ENCODE measurements around the gene DNAJC18.

The DNAJC18 gene

DNA sequence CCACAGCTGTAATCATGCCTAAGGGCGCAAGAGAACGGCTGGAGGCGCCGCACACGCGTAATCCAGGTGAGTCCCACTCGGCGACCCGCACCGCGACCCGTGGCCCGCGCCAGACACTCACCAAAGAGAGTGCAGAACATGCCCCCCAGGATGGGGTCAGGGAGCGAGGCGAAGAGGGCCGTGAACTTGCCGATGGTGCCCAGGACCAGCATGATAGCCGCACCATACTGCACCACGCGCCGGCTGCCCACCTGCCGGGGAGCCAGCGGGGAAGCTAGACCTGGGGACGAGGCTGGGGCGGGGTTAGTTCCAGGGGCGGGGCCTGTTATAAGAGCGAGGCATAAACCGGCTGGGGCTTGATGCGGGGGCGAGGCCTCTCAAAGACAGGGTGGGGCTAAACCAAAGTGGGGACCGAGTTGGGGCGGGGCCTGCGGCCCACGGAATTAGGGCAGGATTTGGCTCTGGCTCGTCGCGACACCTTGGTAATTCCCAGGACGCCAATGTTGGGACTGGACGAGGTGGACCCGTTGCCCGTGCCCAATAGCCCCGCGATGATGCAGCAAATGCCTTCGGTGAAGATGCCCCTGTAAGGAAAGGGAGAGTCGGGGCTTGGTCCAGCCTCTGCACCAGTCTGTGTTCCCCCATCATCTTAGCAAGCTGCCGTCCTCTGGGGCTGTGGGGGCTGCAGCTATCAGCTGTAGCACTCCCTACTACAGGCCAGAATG lies 61.1 kb downstream of the DNAJC18 start:
- in situ Hi-C loops (cut with HindIII; ENCODE audit: low sequenced_read_pairs) = no loop called here

DNA sequence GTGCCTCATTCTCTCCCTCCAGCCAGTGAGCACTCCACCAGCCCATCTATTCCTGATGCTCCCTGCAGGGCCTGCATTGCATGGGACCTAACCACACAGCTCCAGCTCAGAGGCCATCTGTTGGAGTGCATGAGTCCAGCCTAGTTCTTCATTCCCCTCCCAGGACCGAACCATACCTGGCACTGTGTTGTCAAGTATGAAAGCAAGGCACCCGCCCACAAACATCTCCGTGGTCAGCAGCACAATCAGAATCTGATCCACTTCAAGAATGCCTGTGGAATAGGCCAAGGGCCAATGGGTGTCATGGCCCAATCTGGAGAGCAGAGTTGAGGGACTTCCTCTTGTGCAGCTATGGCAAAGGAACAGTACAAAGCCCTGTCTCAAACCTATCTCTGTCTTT lies 62.1 kb downstream of the DNAJC18 start:
- in situ Hi-C loops (cut with HindIII; ENCODE audit: low sequenced_read_pairs) = no loop called here

DNA sequence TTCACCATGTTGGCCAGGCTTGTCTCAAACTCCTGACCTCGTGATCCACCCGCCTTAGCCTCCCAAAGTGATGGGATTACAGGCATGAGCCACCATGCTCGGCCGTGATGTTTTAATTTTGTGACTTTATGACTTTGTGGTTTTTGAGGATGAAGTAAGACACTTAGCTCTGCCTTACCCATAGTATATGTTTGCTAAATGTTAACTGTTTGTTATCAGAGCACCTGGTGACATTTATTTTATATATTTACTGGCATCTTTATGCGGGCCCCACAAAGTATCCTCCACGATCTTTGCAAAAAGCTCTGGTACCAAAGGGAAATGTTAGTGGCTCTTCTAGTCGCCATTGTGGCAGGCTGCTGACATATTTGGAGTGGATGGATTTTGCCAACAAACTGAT lies 63.0 kb downstream of the DNAJC18 start:
- in situ Hi-C loops (cut with HindIII; ENCODE audit: low sequenced_read_pairs) = no loop called here

GRCh38 chr5:139374909-139375308 lies 64.4 kb downstream of the DNAJC18 start:
- in situ Hi-C loops (cut with HindIII; ENCODE audit: low sequenced_read_pairs) = no loop called here

DNA sequence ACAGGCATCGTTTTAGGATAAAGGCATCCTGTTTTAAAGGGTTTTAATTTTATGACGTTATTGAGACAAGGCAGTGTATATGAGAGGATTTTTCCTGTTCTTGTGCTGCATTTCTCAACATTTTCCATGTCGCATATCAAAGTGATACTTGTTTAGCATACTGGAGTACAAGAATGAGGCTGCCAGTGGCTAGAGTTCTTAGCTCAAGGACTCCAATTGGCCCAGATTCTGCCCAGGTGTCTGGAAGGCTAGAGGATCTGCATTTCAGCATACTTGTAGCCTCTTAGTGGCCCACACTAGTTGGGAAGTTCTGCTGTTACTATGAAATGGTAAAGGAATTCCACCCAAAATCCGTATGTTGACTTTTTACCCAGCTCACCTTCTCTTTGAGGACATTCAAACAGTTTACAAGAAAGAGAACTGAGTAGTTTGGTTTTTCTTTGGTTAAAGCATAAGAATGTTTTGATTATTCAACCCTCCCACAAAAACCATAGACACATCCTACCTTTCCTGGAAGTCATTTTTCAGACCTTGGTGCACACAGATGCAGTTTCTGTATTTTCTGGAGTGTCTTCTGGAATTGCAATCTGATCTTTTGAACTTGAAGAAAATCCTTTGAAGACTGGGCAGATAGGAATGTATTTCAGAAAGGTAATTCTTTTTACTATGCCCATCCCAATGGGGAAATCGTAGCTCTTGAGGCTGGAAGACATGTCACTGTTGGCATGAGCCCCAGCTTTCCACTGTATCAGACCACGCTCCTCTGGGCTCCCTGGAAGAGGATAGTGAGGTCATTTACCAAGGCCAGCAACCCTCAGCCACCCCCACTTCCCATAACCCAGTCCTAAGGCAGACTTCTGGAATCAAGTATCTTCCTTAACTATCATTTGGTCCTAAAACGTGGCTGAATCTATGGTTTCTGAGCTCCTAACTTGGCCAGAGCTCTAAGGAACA lies 67.6 kb downstream of the DNAJC18 start:
- in situ Hi-C loops (cut with HindIII; ENCODE audit: low sequenced_read_pairs) = no loop called here

GRCh38 chr5:139369181-139369580 lies 70.1 kb downstream of the DNAJC18 start:
- in situ Hi-C loops (cut with HindIII; ENCODE audit: low sequenced_read_pairs) = no loop called here

DNA sequence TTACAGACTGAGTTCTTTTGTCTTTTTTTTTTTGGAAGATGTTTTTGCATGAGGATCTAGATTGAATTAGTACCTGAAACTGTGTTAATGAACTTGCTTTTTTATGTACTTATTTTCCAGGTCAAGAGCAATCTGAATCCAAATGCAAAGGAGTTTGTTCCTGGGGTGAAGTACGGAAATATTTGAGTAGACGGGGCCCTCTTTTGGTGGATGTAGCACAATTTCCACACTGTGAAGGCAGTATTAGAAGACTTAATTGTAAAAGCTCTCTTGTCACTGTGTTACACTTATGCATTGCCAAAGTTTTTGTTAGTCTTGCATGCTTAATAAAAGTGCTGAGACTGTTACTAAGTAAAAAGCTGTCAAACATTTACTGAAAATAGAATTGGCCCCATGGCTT lies 70.7 kb downstream of the DNAJC18 start:
- in situ Hi-C loops (cut with HindIII; ENCODE audit: low sequenced_read_pairs) = no loop called here

GRCh38 chr5:139364466-139364865 lies 74.9 kb downstream of the DNAJC18 start:
- in situ Hi-C loops (cut with HindIII; ENCODE audit: low sequenced_read_pairs) = no loop called here

GRCh38 chr5:139363937-139364336 lies 75.4 kb downstream of the DNAJC18 start:
- in situ Hi-C loops (cut with HindIII; ENCODE audit: low sequenced_read_pairs) = no loop called here

GRCh38 chr5:139361835-139362429 lies 77.4 kb downstream of the DNAJC18 start:
- in situ Hi-C loops (cut with HindIII; ENCODE audit: low sequenced_read_pairs) = no loop called here

GRCh38 chr5:139360384-139360783 lies 78.9 kb downstream of the DNAJC18 start:
- in situ Hi-C loops (cut with HindIII; ENCODE audit: low sequenced_read_pairs) = no loop called here

Data from DLD1 (cell line).